ENCODE results near the gene OFD1.

GRCh38 chrX:13816176-13816575, 81.6 kb downstream of the OFD1 start:
- TF ChIP-seq CTCF (IDR thresholded peaks at IDR 0.05; ENCODE audit: extremely low read depth in 1 of 2, insufficient read depth in 1 of 2, low read depth in 1 of 2, low read length in 2 of 2) (no peak), MAX (IDR thresholded peaks at IDR 0.05; ENCODE audit: insufficient read depth, insufficient read length) (no peak), JUN (IDR thresholded peaks at IDR 0.05; ENCODE audit: borderline replicate concordance, insufficient read depth, insufficient read length, low read depth) (no peak), EZH2 (IDR thresholded peaks at IDR 0.05; ENCODE audit: borderline replicate concordance, low read depth, low read length, severe bottlenecking) (no peak), POLR2A (IDR thresholded peaks at IDR 0.05; ENCODE audit: low read depth, low read length) (no peak)
